Posterior cingulate gyrus (tissue), 11 donors: ENCODE measurements around the gene CD300H.
"Not testable (repeated sequence)": the region's sequence is repeated elsewhere in the genome, so short reads cannot be mapped to it uniquely, and the experiment has no call there.

Experiments
- DNase-seq, 10 donors: peaks; one replicate each; pipeline versions ENCODE4 v3.0.0 to v3.0.0-alpha.2; 2020 to 2021; ENCODE audit warnings: mixed read lengths in 3 of 10
- intact Hi-C: fragments of 100-400 bp; cut with DNase I; formaldehyde crosslinking; loops from one replicate; pipeline ENCODE4 v1.15.1; 2023

The CD300H gene

DNA sequence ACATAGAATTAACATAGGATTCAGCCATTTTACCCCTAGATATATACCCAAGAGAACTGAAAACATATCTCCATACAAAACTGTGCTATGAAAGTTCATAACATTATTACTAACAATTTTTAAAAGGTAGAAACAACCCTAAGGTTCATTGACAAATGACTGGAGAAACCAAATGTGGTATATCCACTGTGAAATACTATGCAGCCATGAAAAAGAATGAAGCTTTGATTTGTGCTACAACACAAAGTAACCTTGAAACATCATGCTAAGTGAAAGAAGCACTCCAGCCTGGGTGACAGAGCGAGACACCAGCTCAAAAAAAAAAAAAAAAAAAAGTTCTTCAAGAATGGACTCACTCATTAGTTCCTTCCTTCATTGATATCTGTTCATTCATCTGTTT is 24.2 kb upstream of the CD300H start:
- intact Hi-C loops = no loop called here
- no peak for DNase-seq

DNA sequence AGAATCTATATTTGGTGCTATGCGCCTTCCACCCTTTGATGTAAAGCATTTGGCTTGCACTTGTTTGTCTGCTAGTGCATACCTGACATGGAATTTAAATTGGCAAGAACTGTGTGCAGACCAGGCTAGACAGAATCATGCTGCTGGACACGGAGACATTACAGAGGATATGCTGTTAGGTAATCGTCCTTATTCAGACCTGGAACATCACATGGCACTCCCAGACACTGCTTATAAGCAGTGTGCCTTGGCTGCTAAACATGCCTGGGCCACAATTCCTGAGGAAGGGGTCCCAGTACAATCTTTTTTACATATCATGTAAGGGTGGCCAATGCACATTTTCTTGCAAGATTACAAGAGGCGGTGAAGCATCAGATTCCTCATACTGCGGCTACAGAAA is 18.4 kb upstream of the CD300H start:
- DNase-seq = no peak
- intact Hi-C loops = no loop called here

DNA sequence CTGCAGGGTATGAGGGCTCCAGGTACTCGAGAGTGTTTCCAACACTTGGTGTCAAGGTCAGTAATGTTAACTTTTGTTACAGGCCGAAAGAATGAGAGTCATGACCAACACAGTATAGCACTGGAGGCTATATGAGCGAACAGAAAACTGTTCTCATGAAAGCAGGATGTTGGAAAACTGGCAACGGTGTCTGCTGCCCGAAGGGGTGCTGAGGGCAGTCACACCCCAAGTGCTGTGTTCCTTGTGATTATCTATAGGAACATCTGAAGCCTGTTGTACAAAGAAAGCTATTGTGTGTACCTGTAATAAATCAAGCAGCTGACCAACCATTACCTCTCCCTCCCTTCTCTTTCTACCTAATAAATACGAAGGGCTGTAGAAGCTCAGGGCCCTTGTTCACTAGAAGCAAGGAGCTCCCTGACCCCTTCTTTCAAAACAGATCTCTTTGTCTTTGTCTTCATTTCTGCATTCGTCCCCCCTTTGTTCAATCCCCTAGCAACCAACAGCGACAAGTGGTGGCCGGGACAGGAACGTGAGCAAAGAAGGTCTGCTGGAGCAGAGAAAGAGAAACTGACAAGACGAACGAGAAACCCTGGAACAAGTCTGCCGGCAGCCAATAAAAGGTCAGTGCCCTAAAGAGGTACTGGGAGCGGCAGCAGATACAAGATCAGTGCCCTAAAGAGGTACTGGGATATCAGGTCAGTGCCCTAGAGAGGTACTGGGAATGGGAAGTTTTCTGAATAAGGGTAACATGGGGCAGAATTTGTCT is 17.2 kb upstream of the CD300H start:
- intact Hi-C loops = no loop called here
- no peak for DNase-seq

DNA sequence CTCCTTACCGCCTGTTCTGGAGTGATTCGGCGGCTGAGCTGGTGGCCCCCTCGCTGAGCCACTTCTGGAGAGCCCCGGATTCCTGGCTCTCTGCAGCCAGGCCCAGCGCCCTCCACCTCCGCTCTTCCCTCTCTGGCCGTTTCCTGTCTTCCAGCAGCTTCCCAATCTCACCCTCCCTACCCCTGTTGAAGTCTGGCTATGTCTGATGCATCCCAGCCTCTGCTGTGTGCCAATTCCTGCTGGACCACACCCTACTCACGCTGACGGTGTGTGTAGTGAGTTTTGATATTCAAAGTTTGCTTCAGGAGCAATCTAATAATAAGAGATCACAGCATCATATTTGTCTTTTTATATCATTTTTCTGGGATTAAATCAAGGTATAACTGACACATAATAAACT is 15.3 kb upstream of the CD300H start:
- no peak for DNase-seq
- intact Hi-C loops = no loop called here

DNA sequence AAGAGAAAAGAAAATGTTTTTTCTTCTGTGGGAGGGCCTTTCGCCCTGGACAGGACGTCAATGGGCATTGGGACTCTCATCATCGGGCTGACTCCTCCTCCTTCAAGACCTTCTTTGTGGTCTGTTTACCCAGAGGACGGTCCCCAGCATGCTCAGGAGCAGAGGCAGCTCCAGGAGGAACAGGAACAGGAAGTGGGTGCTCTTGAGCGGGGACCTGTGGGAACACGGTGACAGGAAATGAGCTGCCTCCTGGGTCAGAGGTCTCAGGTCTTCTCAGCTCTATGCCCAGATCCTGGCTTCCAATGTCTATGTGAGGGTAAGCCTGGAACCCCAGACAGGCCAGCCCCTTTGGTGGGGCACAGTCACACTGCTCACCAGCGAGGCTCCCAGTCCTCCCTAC is 12.6 kb upstream of the CD300H start:
- intact Hi-C loops = no loop called here
- DNase-seq = no peak

DNA sequence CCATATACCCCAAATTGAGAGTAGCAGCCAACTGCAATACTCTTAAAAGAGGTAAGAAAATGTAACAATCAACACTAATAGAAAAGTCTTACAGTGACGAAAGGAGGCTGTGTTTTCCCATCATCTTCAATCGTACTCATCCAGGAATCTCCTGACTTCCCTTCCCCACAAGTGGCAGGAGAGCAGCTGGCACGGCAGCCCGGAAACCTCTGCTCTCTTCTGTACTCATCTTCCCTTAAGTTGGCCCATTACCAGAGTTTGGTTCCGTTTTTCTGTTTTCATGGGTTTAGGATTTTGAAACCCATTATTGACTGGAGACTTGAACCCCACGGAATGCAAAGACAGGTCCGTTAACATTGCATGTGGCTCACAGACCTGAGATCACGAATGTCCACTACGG is 11.7 kb upstream of the CD300H start:
- intact Hi-C loops = no loop called here
- DNase-seq = no peak

DNA sequence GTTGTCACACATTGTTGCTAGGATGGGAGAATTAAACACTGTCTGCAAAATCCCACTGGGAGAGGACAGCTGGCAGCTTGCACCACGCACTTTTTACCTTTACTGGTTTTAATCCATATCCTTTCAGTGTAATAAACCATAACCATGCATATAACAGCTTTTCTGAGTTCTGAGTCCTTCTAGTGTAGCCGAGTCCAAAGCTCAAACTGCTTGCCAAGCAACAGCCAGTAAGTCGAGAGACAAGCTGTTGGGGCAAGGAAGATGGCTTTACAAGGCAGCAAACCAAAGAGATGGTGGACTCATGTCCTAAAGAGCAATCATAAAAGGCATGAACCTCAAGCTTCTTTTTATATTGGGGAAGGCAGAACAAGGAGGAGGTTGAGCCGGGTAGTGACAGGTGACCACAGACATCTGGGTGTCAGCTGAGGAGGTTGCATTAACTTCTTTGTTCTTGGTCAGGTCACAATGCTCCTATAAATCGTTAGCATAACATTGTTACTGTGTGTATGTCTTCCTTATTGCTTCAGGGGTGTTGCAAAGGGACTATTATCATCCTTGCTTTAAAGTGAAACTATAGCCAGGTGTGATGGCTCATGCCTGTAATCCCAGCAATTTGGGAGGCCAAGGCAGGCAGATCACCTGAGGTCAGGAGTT is 7.3 kb upstream of the CD300H start:
- intact Hi-C loops = no loop called here
- DNase-seq = no peak

DNA sequence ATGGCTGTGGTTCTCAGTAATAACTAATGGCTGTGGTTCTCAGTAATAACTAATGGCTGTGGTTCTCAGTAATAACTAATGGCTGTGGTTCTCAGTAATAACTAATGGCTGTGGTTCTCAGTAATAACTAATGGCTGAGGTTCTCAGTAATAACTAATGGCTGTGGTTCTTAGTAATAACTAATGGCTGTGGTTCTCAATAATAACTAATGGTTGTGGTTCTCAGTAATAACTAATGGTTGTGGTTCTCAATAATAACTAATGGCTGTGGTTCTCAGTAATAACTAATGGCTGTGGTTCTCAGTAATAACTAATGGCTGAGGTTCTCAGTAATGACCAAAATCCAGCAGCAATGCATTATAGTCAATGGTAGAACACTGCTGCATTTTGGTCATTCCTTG is 6.3 kb upstream of the CD300H start:
- intact Hi-C loops, DNase-seq: not testable (repeated sequence)

DNA sequence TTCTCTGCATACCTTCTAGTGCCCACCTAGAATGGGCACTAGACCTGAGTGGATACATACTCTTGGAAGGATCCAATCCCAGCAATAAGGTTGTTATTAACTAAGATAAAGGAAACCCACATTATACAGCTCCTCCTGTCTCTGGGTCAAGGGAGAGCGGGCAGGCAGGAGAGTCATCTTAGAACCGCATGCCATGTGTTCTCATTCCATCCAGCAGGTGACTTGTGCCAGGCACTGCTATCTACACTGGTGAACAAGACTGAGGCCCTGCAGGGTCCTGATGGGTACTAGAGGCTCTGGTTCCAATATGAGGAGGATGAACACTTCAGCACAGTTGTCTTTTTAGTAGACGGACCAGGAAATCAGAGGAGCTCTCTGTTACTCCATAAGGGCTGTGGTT is 5.9 kb upstream of the CD300H start:
- DNase-seq = no peak
- intact Hi-C loops = no loop called here

DNA sequence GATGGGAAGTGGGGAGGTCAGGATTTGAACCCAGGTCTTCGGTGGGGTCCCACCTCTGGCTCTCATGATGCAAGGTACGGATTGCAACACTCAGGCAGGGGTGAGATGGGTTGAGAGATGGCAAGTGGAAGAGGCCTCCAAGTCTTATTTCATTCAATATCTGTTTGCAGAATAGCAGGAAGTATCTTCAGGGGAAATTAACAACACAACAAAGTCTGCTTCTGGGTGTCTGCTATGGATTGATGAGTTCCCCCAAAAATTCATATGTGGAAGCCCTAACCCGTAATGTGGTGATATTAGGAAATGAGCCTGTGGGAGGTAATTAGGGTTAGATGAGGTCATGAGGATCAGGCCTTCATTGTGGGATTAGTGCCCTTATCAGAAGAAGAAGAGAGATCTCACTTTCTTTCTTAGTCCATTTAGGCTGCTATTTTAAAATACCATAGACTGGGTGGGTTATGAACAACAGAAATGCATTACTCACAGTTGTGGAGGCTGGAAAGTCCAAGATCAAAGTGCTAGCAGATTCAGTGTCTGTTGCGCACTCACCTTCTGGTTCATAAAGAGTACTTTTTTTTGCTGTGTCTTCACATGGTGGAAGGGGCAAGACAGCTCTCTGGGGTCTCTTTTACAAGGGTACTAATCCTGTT is 4.4 kb upstream of the CD300H start:
- DNase-seq = no peak
- intact Hi-C loops = no loop called here

DNA sequence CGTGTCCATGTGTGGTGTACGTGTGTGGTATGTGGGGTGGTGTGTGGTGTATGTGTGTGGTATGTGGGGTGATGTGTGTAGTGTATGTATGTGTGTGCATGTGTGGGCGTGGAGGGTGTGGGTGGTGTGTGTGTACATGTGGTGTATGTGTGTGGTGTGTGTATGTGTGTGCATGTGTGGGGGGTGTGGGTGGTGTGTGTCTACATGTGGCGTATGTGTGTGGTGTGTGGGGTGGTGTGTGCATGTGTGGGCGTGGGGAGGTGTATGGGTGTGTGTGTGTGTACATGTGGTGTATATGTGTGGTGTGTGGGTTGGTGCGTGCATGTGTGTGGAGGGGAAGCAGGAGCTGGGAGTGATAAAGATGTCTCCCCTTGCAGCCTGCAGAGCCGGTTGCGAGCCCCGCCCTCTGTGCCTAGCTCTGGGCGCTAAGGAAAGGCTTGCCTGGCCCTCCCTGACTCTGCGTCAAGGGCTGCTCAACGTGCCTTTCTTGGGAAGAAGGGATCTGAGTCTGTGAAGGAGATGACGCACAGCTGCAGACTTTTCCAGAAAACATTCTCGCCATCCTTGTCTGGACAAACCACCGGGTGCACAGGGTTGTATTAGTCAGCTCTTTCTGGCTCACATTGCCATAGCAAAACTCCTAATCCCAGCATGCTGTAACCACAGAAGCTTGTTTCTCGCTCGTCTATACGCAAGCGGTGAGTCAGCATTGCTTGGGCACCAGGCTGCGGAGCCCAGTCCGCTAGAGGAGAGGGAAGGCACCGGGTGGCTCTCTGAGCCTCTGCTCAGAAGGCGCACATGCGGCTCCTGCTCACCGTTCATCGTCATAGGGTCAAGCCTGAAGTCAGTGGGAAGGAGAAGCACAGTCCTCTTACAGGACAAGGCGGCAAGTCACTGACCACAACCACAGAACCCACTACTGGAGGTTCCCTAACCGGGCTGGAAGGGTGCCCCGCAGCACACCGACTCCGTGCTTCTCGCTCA is 2.0 kb upstream of the CD300H start:
- intact Hi-C loops = no loop called here
- peak in 7 of 10 donors; percentile 31 to 92 (median 50) for DNase-seq

DNA sequence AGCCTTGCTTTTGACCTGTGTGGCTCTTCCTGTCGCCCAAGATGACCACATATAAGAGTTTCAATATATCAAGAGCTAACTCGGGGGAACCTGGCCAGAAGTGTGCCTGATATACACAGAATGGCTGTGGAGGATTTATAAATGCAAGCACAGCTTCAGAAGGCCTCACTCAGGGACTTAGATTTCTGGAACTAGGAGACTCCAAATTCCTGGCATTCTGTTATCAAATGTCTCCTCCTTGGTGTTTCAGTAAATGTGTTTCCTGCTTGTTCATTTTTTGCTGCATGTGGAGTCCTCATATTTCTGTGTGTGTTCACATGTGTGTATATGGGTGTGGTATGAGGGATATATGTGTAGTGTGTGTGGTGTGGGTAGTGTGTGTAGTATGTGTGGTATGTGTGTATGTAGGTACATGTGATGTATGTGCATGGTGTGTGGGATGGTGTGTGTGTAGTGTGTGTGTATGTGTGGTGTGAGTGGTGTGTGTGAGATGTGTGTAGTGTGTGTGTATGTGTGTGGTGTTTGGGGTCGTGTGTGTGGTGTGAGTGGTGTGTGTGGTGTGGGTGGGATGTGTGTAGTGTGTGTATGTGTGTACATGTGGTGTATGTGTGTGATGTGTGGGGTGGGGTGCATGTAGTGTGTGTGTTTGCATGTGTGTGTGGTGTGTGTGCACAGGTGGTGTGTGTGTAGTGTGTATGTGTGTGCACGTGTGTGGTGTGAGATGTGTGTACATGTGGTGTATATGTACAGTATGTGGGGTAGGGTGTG is 981 bp upstream of the CD300H start:
- DNase-seq = no peak
- intact Hi-C loops = no loop called here

DNA sequence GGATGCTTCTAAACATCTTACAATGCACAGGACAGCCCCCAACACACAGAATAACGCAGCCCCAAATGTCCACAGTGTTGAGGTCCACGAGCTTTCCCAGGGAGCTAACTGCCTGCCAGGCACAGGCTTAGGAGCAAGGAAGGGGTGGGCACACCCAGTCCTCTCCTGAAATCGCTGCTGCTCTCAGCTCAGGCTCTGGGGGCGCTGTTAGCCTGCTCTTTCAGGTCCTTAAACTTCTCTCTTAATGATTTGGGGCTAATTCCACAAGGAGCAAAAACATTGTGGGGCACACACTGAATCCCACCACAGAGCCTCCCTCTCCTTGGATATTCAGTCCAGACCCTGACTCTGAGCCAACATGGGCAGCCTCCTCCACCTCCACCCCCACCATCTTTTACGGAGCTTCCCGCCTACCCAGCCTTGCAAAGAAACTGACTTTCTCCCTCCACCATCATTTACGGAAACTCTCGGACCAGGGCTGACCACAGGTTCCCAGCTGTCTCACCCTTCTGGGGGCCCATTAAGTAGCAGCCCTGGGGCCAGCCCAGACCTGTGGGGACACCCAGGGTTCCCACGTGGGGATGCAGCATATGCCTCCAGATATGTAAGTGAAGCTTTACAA is 1.1 kb downstream of the CD300H start:
- peak in 5 of 10 donors; percentile 21 to 80 (median 30) for DNase-seq
- intact Hi-C loops = no loop called here

DNA sequence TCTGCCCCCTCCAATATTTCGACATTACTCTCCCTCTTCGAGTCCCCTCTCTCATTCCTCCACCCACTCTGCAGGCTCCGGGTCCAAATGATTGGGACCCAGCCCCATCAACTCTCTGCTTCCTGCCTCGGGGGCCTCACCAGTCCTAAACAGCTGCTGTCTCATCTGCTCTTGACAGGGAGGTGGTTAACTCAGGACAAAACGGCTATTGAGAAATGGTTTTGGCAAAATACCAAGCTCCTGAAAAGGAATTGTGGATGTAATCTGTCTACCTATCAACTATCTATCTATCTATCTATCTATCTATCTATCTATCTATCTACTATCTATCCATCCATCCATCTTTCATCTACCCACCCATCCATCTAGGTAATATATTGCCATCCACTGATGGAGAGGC is 2.2 kb downstream of the CD300H start:
- no peak for DNase-seq
- intact Hi-C loops = no loop called here

DNA sequence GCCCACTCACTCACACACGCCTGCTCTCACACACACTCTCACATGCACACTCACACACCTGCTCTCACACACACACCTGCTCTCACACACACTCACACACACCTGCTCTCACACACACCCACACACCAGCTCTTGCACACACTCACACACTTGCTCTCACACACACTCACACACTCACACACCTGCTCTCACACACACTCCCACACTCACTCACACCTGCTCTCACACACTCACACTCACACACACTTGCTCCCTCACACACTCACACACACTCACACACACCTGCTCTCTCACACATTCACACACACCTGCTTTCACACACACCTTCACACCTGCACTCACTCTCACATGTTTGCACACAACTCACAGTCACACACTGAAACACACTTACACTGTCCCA is 4.0 kb downstream of the CD300H start:
- intact Hi-C loops = no loop called here
- DNase-seq = no peak

DNA sequence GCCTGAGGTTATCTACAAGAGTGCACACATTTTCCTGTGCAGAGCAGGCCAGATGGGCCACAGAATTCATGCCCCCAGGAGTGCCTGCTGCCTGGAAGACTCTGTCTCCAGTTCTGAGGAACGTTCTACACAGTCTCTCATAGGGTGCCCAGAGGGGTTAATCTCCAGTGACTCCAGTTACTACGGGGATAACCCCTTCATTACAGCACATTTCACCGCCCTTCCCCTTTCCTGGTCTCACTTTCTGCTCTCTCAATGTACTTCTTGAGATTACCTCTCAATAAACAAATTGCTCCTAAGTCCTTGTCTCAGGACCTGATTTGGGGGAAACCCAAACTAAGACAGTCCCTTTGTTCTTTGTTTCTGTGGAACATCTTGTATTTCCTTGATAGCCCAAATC is 5.7 kb downstream of the CD300H start:
- DNase-seq = no peak
- intact Hi-C loops = no loop called here

DNA sequence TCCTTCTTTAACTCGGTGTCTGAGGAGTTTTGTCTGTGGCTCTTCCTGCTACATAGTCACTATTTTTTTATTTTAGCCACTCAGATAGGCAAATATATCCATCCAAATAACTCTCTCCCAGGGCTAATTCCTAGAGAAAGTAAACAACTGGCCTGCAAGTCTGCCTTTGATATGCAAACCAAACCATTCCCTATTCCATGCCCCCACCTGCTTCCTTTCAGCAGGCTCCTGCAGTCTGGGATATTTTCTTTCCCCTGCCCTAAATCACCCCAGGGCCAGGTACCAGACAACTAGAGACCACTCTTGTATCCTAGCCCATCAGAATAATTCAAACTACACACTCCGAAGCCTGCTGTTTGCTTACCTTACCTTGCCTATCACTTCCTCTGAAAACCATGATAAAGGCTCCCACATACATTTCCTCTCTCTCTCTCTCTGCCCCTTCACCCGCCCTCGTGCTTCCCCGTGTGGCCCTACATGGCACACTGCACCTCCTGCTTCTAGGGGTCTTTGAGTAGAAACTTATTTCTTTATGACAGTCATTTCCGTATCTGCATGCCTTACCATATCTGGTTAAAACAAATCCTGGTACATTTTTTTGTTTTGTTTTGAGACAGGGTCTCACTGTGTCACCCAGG is 8.3 kb downstream of the CD300H start:
- peak in 1 of 10 donors; percentile 12 for DNase-seq
- intact Hi-C loops = no loop called here

DNA sequence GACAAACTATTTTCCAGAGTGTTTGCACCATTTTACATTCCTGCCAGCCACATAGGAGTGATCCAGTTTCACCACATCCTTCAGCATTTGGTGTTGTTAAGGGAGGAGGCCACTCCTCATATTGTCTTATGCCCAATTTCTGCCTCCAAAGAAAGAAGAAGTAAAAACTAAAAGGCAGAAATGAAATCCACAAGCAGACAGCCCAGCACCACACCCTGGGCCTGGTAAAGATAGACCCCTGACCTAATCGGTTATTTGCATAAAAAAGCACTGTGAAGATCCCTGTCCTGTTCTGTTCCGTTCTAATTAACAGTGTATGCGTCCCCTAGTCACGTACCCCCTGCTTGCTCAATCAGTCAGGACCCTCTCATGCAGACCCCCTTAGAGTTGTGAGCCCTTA is 8.9 kb downstream of the CD300H start:
- intact Hi-C loops = not testable (repeated sequence)
- DNase-seq = peak in 1 of 10 donors; percentile 5

DNA sequence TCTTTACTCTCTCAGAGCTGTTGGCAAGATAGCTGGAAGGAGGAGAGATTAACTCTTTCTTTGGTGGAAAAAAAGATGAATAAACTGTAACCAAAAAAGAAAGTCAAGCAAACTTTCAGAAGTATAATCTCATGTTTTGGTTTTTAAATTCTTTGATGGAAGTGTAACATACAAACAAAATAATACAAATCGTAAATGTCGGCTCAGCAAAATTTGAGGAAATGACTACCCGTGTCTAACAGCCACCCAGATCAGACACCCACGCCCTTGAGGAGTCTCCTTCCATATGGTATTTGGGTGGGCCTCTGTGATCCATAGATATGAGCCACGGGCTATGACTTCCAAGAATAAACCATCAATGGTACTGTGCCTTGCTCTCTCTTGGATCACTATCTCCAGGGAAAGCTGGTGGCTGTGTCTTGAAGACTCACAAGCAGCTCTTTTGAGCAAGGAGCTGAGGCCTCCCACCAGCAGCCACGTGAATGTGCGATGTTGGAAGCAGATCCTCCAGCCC is 11.8 kb downstream of the CD300H start:
- intact Hi-C loops = no loop called here
- DNase-seq = no peak
